NCI-H82 (cell line): Measurements from ENCODE around the gene ARHGAP32.
A peak's percentile ranks its signal among the peaks of the same experiment; 100 is the strongest.

Experiments
- DNase-seq: peaks from one replicate; lab custom pipeline; 2025; lab: John Stamatoyannopoulos, UW

The ARHGAP32 gene

GRCh38 chr11:129034001-129034400 is 158.1 kb downstream of the ARHGAP32 start:
- DNase-seq, result no peak

- peak; percentile 90 for DNase-seq
Observed at GRCh38 chr11:129023968-129024676, 168.0 kb downstream of the ARHGAP32 start.

GRCh38 chr11:129021295-129021694 is 170.8 kb downstream of the ARHGAP32 start:
- DNase-seq, result peak; percentile 50

- DNase-seq, result peak; percentile 43
Observed at GRCh38 chr11:129018991-129019390, 173.1 kb downstream of the ARHGAP32 start.

- DNase-seq, result no peak
Observed at GRCh38 chr11:129018126-129018525, 174.0 kb downstream of the ARHGAP32 start.

GRCh38 chr11:129013737-129014475 is 178.2 kb downstream of the ARHGAP32 start:
- peak; percentile 14 for DNase-seq

- no peak for DNase-seq
Observed at GRCh38 chr11:129012880-129013279, 179.2 kb downstream of the ARHGAP32 start.

- DNase-seq, result no peak
Observed at GRCh38 chr11:129006161-129006560, 186.0 kb downstream of the ARHGAP32 start.

GRCh38 chr11:128999165-128999564 is 193.0 kb downstream of the ARHGAP32 start:
- peak; percentile 3 for DNase-seq

GRCh38 chr11:128988242-128988970 is 203.7 kb downstream of the ARHGAP32 start:
- no peak for DNase-seq

GRCh38 chr11:128985880-128986279 is 206.2 kb downstream of the ARHGAP32 start:
- no peak for DNase-seq

GRCh38 chr11:128983023-128983422 is 209.1 kb downstream of the ARHGAP32 start:
- DNase-seq, result no peak

GRCh38 chr11:128981254-128981653 is 210.9 kb downstream of the ARHGAP32 start:
- DNase-seq, result no peak

GRCh38 chr11:128970598-128971190 is 221.4 kb downstream of the ARHGAP32 start:
- DNase-seq, result no peak

- no peak for DNase-seq
Observed at GRCh38 chr11:128968916-128969315, 223.2 kb downstream of the ARHGAP32 start.

- DNase-seq, result no peak
Observed at GRCh38 chr11:128967578-128967977, 224.5 kb downstream of the ARHGAP32 start.

GRCh38 chr11:128965485-128965884 is 226.6 kb downstream of the ARHGAP32 start:
- no peak for DNase-seq

- DNase-seq, result peak; percentile 31
Observed at GRCh38 chr11:128964463-128964930, 227.6 kb downstream of the ARHGAP32 start.

- peak; percentile 52 for DNase-seq
Observed at GRCh38 chr11:128963744-128964325, 228.3 kb downstream of the ARHGAP32 start.

GRCh38 chr11:128962896-128963295 is 229.2 kb downstream of the ARHGAP32 start:
- DNase-seq, result peak; percentile 92

- DNase-seq, result no peak
Observed at GRCh38 chr11:128961645-128962044, 230.5 kb downstream of the ARHGAP32 start.

GRCh38 chr11:128957202-128957482 is 235.0 kb downstream of the ARHGAP32 start:
- no peak for DNase-seq
